ENCODE measurements around the gene TRIM71. TPM values are rescaled to one million over a fixed set of nuclear protein-coding genes. Genes with fewer than 3 reads are reported as not detected.
"Not testable (repeated sequence)": the region's sequence is repeated elsewhere in the genome, so short reads cannot be mapped to it uniquely, and the experiment has no call there.

The TRIM71 gene
- total RNA-seq, 1 donor from 2014 or later, result 2.2 TPM

DNA sequence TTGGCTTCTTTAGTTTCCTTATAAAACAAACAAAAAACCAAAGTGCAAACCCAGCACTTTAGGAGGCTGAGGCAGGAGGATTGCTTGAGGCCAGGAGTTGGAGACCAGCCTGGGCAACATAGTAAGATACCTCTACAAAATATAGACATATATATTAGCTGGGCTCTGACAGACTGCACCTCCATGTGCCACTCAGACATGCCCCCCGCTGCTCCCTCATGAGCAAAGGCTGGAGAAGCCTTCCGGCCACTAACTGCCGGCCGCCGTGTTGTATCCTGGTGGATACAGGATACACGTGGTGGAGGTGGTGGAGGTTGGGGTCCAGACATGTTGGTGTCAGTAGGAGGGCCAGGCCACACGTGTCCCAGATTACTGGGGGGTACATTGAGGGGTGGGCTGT is 104.3 kb downstream of the TRIM71 start:
- no peaks in the 10 kb centered on the region for H3K4me1 ChIP-seq
- ATAC-seq, result no peak
- no peaks in the 10 kb centered on the region for H3K27me3 ChIP-seq
- no peaks in the 10 kb centered on the region for H3K9me3 ChIP-seq
- DNase-seq, result no peak
- H3K4me3 ChIP-seq, result no peak overlapping the region
- intact Hi-C loops (cut with DNase I), result no loop called here
- no peaks in the 10 kb centered on the region for H3K36me3 ChIP-seq
- no peak overlapping the region for H3K27ac ChIP-seq
- TF ChIP-seq, protein P1, sequence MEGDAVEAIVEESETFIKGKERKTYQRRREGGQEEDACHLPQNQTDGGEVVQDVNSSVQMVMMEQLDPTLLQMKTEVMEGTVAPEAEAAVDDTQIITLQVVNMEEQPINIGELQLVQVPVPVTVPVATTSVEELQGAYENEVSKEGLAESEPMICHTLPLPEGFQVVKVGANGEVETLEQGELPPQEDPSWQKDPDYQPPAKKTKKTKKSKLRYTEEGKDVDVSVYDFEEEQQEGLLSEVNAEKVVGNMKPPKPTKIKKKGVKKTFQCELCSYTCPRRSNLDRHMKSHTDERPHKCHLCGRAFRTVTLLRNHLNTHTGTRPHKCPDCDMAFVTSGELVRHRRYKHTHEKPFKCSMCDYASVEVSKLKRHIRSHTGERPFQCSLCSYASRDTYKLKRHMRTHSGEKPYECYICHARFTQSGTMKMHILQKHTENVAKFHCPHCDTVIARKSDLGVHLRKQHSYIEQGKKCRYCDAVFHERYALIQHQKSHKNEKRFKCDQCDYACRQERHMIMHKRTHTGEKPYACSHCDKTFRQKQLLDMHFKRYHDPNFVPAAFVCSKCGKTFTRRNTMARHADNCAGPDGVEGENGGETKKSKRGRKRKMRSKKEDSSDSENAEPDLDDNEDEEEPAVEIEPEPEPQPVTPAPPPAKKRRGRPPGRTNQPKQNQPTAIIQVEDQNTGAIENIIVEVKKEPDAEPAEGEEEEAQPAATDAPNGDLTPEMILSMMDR (IDR thresholded peaks at IDR 0.05), result no peak

DNA sequence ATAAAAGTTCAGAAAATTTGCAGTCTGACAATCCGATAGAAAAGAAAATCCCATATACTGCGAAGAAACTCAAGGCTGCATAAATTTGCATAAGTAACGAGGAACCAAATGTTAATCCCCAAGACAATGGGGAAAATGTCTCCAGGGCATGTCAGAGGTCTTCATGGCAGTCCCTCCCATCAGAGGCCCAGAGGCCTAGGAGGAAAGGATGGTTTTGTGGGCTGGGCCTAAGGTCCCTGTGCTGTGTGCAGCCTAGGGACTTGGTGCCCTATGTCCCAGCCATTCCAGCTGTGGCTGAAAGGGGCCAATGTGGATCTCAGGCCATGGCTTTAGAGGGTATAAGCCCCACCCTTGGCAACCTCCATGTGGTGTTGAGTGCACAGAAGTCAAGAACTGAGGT is 112.4 kb downstream of the TRIM71 start:
- Histone ChIP-seq H3K4me3 (no peak overlapping the region), H3K36me3 (no peaks in the 10 kb centered on the region), H3K9me3 (no peaks in the 10 kb centered on the region), H3K4me1 (no peaks in the 10 kb centered on the region), H3K27ac (no peak overlapping the region), H3K27me3 (no peaks in the 10 kb centered on the region)
- TF ChIP-seq, protein P1 (IDR thresholded peaks at IDR 0.05), result no peak
- ATAC-seq, result no peak
- DNase-seq, result no peak
- intact Hi-C loops (cut with DNase I), result no loop called here

DNA sequence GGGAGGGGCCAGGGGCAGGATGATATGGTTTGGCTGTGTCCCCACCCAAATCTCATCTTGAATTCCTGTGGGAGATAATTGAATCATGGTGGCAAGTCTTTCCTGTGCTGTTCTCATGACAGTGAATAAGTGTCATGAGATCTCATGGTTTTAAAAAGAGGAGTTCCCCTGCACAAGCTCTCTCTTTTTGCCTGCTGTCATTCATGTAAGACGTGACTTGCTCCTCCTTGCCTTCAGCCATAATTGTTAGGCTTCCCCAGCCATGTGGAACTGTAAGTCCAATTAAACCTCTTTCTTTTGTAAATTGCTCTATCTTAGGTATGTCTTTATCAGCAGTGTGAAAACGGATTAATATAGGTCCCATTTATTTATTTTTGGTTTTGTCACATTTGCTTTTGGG is 113.5 kb downstream of the TRIM71 start:
- ATAC-seq; H3K4me1 ChIP-seq; H3K27ac ChIP-seq; H3K27me3 ChIP-seq; H3K9me3 ChIP-seq; H3K4me3 ChIP-seq; H3K36me3 ChIP-seq; intact Hi-C loops (cut with DNase I): not testable (repeated sequence)
- DNase-seq, result peak; percentile 0

DNA sequence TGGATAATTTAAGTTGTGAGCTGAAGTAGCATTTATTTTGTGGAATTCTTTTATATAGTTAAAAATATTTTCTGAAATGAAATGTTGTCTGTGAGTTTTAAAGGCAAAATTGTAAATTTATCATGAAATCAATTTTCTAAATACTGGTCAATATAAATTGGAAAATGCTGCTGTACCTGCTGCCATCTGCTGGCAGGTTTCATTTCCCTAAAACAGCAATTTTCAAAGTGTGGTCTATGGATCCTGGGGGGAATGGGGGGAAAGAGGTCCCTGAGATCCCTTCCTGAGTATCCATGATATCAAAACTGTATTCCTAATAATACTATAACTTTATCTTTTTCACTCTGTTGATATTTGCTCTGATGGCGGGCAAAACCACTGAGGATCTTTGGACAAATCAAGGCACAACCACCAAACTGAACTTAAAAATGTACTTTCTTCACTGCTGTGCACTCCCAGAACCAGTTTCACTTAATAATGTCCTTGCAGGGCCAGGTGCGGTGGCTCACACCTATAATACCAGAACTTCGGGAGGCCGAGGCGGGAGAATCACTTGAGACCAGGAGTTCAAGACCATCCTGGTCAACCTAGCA is 116.4 kb downstream of the TRIM71 start:
- Histone ChIP-seq H3K36me3 (no peaks in the 10 kb centered on the region), H3K27ac (no peak overlapping the region), H3K9me3 (no peaks in the 10 kb centered on the region), H3K4me3 (no peak overlapping the region), H3K4me1 (no peaks in the 10 kb centered on the region), H3K27me3 (no peaks in the 10 kb centered on the region)
- ATAC-seq (peak; percentile 50), DNase-seq (peak; percentile 9)
- intact Hi-C loops (cut with DNase I), result no loop called here
- TF ChIP-seq, protein P1 (IDR thresholded peaks at IDR 0.05), result peak; percentile 72

DNA sequence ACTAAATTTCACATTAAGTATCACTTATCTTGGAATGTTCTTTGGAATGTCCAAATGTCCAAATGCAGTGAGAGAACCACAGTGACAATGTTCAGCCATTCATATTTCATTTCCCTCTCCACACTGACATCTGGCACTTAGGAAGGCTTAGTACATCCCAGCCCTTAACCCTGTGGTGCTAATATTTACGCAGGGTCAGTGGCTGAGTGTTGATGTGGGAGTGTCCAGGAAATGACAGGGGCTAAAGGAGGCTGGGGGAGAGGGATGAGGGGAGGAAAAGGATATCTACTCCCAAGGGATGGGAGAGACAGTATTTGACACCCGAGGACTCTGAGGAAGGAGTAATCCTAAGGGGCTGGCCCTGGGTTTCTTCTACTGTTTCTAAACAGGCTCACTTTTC is 119.5 kb downstream of the TRIM71 start:
- no peaks in the 10 kb centered on the region for H3K4me1 ChIP-seq
- ATAC-seq (peak; percentile 43), DNase-seq (peak; percentile 4)
- TF ChIP-seq, protein P1 (IDR thresholded peaks at IDR 0.05), result no peak
- intact Hi-C loops (cut with DNase I), result no loop called here
- H3K27ac ChIP-seq, result no peak overlapping the region
- H3K27me3 ChIP-seq, result no peaks in the 10 kb centered on the region
- H3K36me3 ChIP-seq, result no peaks in the 10 kb centered on the region
- H3K4me3 ChIP-seq, result no peak overlapping the region
- no peaks in the 10 kb centered on the region for H3K9me3 ChIP-seq

DNA sequence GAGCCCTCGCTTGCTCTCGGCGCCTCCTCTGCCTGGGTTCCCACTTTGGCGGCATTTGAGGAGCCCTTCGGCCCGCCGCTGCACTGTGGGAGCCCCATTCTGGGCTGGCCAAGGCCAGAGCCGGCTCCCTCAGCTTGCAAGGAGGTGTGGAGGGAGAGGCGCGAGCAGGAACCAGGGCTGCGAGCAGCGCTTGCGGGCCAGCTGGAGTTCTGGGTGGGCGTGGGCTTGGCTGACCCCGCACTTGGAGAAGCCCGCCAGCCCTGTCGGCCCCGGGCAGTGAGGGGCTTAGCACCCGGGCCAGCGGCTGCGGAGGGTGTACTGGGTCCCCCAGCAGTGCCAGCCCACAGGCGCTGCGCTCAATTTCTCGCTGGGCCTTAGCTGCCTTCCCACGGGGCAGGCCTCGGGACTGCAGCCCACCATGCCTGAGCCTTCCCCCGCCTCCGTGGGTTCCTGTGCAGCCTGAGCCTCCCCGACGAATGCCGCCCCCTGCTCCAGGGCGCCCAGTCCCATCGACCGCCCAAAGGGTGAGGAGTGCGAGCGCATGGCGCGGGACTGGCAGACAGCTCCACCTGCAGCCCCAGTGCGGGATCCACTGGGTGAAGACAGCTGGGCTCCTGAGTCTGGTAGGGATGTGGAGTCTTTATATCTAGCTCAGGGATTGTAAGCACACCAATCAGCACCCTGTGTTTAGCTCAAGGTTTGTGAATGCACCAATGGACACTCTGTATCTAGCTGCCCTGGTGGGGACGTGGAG is 121.9 kb downstream of the TRIM71 start:
- H3K4me1 ChIP-seq; H3K36me3 ChIP-seq; H3K9me3 ChIP-seq; H3K27me3 ChIP-seq; intact Hi-C loops (cut with DNase I); H3K27ac ChIP-seq; ATAC-seq; H3K4me3 ChIP-seq: not testable (repeated sequence)
- DNase-seq, result peak; percentile 40
